Keratinocyte (primary cell): Measurements from ENCODE around the gene CAP2.

Experiments
- EZH2 ChIP-seq: IDR thresholded peaks from one replicate; pipeline ENCODE4 v1.6.1; 2012; ENCODE audit warnings: inconsistent platforms, mild to moderate bottlenecking, low read length, moderate library complexity
- TF ChIP-seq, protein P1 (sequence below), 3 experiments: IDR thresholded peaks in 1 of 3; conservative IDR thresholded peaks in 1 of 3; optimal IDR thresholded peaks in 1 of 3; 2 replicates in 2 of 3; 3 replicates in 1 of 3; pipeline versions ENCODE3 to v1.5.1; 2011; ENCODE audit warnings: low read length in 3 of 3, mild to moderate bottlenecking in 3 of 3, moderate library complexity in 2 of 3, control low read depth in 1 of 3, inconsistent platforms in 1 of 3; ENCODE audit not compliant: insufficient read depth in 2 of 3; ENCODE audit errors: extremely low read depth in 1 of 3

DNA sequence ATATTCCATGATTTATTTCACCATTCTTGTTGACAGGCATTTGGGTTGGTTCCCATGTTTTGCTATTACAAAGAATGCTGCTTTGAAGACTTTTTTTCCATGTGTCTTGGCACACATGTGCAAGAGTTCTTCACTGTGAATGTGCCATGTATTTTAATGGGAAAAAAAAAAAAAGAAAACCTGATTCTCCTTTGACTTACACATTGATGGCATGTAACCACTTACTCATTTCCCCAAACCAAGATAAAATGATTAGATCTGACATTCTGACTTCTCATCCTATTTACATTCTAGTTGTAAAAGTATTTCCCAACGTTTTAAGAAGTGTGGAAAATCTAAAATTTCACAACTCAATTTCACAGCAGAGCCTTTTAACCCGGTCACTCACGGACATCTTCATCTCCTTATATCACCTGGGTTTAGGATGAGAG, 4.4 kb downstream of the CAP2 start:
- TF ChIP-seq, protein P1, sequence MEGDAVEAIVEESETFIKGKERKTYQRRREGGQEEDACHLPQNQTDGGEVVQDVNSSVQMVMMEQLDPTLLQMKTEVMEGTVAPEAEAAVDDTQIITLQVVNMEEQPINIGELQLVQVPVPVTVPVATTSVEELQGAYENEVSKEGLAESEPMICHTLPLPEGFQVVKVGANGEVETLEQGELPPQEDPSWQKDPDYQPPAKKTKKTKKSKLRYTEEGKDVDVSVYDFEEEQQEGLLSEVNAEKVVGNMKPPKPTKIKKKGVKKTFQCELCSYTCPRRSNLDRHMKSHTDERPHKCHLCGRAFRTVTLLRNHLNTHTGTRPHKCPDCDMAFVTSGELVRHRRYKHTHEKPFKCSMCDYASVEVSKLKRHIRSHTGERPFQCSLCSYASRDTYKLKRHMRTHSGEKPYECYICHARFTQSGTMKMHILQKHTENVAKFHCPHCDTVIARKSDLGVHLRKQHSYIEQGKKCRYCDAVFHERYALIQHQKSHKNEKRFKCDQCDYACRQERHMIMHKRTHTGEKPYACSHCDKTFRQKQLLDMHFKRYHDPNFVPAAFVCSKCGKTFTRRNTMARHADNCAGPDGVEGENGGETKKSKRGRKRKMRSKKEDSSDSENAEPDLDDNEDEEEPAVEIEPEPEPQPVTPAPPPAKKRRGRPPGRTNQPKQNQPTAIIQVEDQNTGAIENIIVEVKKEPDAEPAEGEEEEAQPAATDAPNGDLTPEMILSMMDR (optimal IDR thresholded peaks at IDR 0.05 in 1 of 3, IDR thresholded peaks at IDR 0.05 in 1 of 3, conservative IDR thresholded peaks at IDR 0.05 in 1 of 3; ENCODE audit: extremely low read depth in 1 of 3, insufficient read depth in 2 of 3, low read length in 3 of 3): no peak
- TF ChIP-seq EZH2: no peak
